Measurements from ENCODE around the gene UBASH3A. TPM values are rescaled to one million over a fixed set of nuclear protein-coding genes. Genes with fewer than 3 reads are reported as not detected.

UBASH3A gene
- polyA plus RNA-seq, 3 donors = not detected

DNA sequence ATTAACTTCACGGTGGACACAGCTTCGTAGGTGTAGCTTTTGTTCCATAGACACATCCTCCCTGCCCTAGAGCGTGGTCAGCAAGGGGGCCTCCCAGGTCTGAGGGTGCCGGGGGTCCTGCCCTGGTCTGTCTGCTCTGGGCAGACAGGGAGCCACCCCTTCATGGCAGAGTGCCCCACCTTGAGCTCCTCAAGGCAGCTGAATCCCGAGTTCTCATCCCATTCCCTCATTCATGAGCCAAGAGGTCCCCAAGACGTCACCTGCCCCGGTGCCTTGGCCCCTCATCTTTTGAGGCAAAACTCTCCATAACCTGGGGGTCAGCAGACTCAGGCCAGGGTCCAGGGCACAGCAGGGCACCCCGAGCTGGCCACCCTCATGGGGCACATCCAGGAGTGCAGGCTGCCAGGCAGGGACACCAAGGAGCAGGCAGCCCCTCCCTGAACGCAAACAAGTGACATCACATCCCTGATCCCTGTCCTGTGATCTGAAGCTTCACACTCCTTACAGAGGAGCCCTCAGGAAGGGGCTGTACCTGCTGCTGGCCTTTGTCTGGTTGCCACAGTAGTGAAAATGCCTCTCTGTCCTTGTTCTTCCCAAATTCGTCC, 23.3 kb downstream of the UBASH3A start:
- Mint-ChIP-seq H3K36me3 (no peaks in the 10 kb centered on the region), H3K27ac (no peak overlapping the region), H3K4me3 (no peak overlapping the region), H3K4me1 (peaks cover 39% of the 10 kb centered on the region), H3K27me3 (ENCODE audit: low read depth in 3 of 3) (peaks cover 2 to 8% (median 4%) of the 10 kb centered on the region in 3 donors), H3K9me3 (peaks cover 0 to 3% (median 0%) of the 10 kb centered on the region in 7 donors)
- intact Hi-C loops (cut with micrococcal nuclease) = no loop called here
- no peaks in the 10 kb centered on the region for H3K79me2 ChIP-seq (ENCODE audit: insufficient read depth, low read length)
- peaks cover 25 to 27% of the 10 kb centered on the region in 2 donors for H3K4me1 ChIP-seq (ENCODE audit: control insufficient read depth in 1 of 2, insufficient read depth in 2 of 2, low read length in 2 of 2)
- TF ChIP-seq, protein P1, sequence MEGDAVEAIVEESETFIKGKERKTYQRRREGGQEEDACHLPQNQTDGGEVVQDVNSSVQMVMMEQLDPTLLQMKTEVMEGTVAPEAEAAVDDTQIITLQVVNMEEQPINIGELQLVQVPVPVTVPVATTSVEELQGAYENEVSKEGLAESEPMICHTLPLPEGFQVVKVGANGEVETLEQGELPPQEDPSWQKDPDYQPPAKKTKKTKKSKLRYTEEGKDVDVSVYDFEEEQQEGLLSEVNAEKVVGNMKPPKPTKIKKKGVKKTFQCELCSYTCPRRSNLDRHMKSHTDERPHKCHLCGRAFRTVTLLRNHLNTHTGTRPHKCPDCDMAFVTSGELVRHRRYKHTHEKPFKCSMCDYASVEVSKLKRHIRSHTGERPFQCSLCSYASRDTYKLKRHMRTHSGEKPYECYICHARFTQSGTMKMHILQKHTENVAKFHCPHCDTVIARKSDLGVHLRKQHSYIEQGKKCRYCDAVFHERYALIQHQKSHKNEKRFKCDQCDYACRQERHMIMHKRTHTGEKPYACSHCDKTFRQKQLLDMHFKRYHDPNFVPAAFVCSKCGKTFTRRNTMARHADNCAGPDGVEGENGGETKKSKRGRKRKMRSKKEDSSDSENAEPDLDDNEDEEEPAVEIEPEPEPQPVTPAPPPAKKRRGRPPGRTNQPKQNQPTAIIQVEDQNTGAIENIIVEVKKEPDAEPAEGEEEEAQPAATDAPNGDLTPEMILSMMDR (IDR thresholded peaks at IDR 0.05) = no peak
- no peak overlapping the region for H3K27ac ChIP-seq (ENCODE audit: low read depth in 1 of 2, low read length in 2 of 2)
- no peaks in the 10 kb centered on the region for H3K36me3 ChIP-seq (replicated peaks in 1 of 2; ENCODE audit: control insufficient read depth in 1 of 2, insufficient read depth in 2 of 2, low read length in 2 of 2)
- no peak overlapping the region for H3K9ac ChIP-seq (ENCODE audit: insufficient read depth, low read length, poor library complexity, severe bottlenecking)
- no peak overlapping the region for H2AFZ ChIP-seq (ENCODE audit: insufficient read depth, low read depth, low read length, poor library complexity, severe bottlenecking)
- H3K27me3 ChIP-seq (ENCODE audit: control insufficient read depth in 2 of 2, insufficient read depth in 2 of 2, low read length in 2 of 2) = no peaks in the 10 kb centered on the region
- H4K20me1 ChIP-seq (ENCODE audit: insufficient read depth, low read length) = no peaks in the 10 kb centered on the region
- DNase-seq = no peak
- H3K4me2 ChIP-seq (replicated peaks; ENCODE audit: extremely low read depth, low read length, poor library complexity, severe bottlenecking) = no peak overlapping the region
- H3K4me3 ChIP-seq (replicated peaks in 1 of 3; ENCODE audit: low read depth in 2 of 3, low read length in 3 of 3) = no peak overlapping the region
- 97% methylated on average over 9 of the region's 10 CpGs for WGBS (ENCODE audit: insufficient coverage)
- H3K9me3 ChIP-seq (replicated peaks in 1 of 2; ENCODE audit: control insufficient read depth in 1 of 2, insufficient read depth in 1 of 2, low read length in 2 of 2) = no peaks in the 10 kb centered on the region

DNA sequence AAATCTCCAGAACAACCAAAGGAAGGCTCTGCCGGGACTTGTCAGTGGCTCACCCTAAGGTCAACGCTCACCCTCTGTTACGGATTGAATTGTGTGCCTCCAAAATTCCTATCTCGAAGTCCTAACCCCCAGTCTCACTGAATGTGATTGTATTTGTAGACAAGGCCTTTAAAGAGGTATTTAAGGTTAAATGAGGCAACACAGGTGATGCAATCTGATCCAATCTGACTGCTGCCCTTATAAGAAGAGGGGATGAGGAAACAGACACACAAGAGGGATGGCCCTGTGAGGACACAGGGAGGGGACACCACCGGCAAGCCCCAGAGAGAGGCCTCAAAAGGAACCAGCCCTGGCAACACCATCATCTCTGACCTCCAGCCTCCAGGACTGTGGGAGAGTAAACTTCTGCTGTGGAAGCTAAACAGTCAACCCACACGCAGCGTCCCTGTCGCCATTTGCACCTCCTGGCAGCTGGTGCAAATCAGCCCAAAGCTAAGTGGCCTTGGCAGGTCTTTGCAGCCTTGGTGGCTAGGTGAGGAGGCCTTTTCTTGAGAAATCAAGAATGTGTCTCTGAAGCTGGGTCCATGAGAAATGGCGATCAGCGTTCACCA, 24.2 kb downstream of the UBASH3A start:
- Mint-ChIP-seq H3K4me3 (no peak overlapping the region), H3K36me3 (no peaks in the 10 kb centered on the region), H3K27ac (no peak overlapping the region), H3K27me3 (ENCODE audit: low read depth in 3 of 3) (peaks cover 2 to 8% (median 3%) of the 10 kb centered on the region in 3 donors), H3K4me1 (peaks cover 39% of the 10 kb centered on the region), H3K9me3 (peaks cover 0 to 9% (median 7%) of the 10 kb centered on the region in 7 donors)
- TF ChIP-seq, protein P1 (IDR thresholded peaks at IDR 0.05) = no peak
- WGBS (ENCODE audit: insufficient coverage) = 100% methylated on average over 3 of the region's 10 CpGs
- no peaks in the 10 kb centered on the region for H4K20me1 ChIP-seq (ENCODE audit: insufficient read depth, low read length)
- no peak for DNase-seq
- no peaks in the 10 kb centered on the region for H3K27me3 ChIP-seq (ENCODE audit: control insufficient read depth in 2 of 2, insufficient read depth in 2 of 2, low read length in 2 of 2)
- intact Hi-C loops (cut with micrococcal nuclease) = no loop called here
- no peak overlapping the region for H3K9ac ChIP-seq (ENCODE audit: insufficient read depth, low read length, poor library complexity, severe bottlenecking)
- H3K79me2 ChIP-seq (ENCODE audit: insufficient read depth, low read length) = no peaks in the 10 kb centered on the region
- H3K36me3 ChIP-seq (replicated peaks in 1 of 2; ENCODE audit: control insufficient read depth in 1 of 2, insufficient read depth in 2 of 2, low read length in 2 of 2) = no peaks in the 10 kb centered on the region
- H3K27ac ChIP-seq (ENCODE audit: low read depth in 1 of 2, low read length in 2 of 2) = no peak overlapping the region
- no peak overlapping the region for H3K4me2 ChIP-seq (replicated peaks; ENCODE audit: extremely low read depth, low read length, poor library complexity, severe bottlenecking)
- no peak overlapping the region for H3K4me3 ChIP-seq (replicated peaks in 1 of 3; ENCODE audit: low read depth in 2 of 3, low read length in 3 of 3)
- no peaks in the 10 kb centered on the region for H3K9me3 ChIP-seq (replicated peaks in 1 of 2; ENCODE audit: control insufficient read depth in 1 of 2, insufficient read depth in 1 of 2, low read length in 2 of 2)
- peaks cover 25 to 27% of the 10 kb centered on the region in 2 donors for H3K4me1 ChIP-seq (ENCODE audit: control insufficient read depth in 1 of 2, insufficient read depth in 2 of 2, low read length in 2 of 2)
- H2AFZ ChIP-seq (ENCODE audit: insufficient read depth, low read depth, low read length, poor library complexity, severe bottlenecking) = no peak overlapping the region
